ENCODE results near the gene NME7.

The NME7 gene

DNA sequence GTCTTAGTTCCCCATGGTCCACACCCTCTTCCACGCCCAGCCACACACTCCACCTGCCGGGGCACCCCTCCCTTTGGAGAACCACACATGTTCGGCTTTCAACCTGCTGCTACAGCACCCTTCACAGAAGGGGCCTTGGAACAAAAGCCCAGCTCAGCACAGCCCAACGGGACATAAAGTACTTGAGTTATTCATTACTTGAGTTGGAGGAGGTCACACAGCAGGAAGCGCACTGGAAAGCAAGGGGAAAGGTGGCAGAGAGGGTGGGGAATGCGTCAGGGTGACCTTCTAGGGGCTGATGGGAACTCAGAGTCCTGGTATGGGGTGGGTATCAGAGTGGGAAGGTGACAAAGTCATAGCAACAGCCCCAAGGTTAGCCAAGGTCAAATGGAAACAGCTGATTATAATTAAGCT, 264.1 kb downstream of the NME7 start:
- no peak for DNase-seq

DNA sequence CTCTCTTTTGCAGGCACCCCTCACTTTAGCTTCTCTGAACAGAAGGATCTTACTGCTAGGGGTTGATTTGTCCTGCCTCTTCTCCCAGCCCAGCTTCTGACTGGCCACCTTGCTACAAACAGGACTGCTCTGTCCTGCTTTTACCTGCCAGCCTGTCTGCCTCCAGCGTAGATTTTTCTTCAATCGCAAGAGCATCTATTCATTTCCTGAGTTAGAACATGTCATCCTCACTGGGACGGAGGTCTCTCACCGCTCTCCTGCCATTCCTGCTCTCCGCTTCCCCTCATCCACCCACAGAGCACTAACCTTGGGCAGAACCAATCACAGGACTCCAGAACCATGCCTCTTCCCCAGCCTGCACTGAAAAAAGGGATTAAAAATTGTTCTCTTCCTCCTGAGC, 264.6 kb downstream of the NME7 start:
- DNase-seq, result no peak

DNA sequence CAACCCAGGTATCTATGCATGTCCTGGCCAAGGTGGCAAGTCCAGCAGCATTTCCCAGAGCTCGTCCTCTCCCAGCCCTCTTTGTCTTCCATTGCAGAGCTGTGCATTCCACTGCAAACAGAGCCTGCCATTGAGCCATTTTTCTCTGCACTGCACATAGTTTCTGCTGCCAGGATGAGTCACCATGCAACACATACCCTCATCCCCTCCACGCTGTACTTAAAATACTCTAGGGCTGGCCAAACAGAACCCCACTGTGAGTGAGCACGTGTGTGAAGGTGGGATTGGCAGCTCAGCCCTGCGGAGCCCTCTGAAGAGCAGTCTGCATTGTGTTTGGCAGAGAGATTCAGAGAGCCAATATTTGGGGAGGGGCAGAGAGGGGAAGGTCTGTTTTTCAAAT, 265.0 kb downstream of the NME7 start:
- no peak for DNase-seq

DNA sequence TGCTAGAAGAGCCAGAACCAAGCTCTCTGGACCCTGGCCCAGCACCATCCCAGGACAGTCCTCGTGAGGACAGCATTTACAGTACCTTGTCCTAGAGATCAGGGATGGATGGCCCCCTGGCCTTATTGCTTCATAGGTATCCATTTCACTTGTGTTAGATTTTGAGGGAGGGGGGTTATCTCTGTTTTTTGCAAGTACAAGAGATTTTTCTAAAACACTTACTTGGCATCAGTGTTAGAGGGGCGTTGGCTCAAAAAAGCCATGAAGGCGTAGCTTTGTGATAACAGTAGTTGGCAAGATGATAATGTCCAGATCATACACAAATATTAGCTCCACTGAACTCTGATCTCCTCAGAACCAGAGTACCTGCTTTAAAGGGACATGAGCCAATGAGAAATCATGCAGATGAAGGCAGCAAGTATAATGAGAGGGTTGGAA, 266.9 kb downstream of the NME7 start:
- no peak for DNase-seq

DNA sequence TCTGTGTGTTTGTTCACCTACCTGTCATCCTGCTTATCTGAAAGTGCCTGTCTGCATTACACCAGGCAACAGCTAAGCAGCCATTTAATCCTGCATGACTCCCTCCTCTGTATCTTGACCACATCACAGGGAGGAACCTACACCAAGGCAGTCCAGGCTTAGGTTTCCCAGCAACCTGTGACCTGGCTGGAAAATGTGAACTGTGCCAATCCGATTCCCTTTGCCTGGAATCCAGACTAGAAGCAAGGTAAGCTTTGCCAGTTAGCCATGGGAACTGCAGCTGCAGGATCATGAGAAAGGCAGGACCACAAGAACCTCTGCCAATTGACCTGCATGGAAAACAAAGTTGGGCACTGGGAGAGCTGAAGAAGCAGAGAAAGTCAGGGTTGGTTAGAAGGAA, 267.4 kb downstream of the NME7 start:
- DNase-seq, result no peak

DNA sequence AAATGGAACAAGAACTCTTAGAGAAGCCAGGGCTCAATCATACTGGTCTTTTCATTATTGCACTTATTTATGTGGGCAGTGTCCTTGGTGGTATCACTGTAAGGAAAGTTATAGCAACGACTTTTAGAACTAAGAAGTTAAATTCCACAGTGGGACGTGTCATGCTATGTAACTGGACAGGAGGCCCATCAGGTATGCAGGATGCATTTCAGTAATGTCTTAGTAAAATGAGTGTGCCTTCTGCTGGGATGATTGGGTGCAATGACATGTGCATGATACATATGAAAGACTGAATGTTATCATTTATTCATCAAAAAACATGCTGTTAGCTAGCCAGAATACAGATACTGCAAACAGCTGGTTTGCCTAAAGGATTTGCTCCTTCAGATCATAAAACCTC, 268.0 kb downstream of the NME7 start:
- DNase-seq, result no peak

DNA sequence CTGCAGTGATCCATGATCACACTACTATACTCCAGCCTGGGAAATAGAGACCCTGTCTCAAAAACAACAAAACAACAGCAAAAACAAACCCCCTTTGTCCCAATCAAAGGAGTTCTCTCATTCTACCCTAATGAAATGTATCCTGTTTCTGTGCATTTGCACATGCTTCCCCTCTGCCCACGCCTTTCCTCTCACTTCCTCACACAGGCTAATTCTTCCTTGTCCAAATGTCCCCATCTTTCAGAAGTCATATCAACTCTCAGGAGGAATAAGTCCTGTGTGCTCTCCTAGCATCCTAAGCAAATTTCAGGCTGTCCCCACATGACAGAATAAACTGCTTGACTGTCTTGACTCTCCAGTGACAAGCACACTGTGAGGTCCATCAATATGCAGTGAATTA, 269.2 kb downstream of the NME7 start:
- DNase-seq, result no peak

DNA sequence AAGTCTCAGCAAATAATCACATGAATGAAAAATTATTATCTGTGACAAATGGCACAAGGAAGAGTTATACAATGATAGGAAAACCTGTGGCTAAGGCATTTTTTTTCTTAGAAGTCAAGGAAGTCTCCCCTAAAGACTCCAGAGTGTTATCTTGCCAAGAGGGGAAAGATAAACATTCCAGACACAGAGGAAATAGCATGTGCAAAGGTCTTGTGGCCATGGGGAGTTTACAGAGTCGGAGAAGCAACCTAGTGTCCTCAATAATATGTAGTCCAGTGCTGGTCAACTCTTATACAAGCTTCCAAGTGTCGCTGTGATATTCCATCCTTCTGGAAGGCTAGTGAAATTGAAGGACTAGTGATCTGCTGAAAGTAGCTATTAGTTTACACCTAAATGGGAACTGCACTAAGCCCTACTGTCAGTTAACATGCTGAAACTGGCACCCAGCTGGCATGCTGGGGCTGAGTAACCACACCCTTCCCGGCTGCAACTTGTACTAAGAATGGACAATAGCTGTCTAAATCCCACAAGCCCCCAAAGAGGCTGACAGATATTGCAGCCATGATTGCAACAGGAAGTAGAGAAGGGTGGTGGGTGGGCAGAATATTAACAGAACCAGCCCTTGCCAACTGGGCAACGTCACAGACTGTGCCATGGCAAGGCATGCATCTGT, 272.6 kb downstream of the NME7 start:
- DNase-seq, result no peak

DNA sequence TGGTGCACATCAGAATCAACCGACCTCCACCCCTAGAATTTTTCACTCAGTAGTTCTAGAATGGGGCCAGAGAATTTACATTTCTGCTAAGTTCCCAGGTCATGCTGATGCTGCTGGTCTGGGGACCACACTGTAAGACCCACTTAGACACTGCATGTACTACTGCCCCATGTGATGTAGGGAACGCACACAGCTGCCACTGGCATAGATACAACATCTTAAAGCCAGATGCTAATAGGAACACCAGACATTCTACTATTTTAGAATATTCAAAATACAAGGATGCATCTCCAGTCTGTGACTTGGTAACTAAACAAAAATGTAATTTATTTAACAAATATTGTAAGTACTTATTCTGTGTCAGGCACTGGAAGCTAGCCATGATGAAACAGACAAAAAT, 275.2 kb downstream of the NME7 start:
- DNase-seq, result no peak

DNA sequence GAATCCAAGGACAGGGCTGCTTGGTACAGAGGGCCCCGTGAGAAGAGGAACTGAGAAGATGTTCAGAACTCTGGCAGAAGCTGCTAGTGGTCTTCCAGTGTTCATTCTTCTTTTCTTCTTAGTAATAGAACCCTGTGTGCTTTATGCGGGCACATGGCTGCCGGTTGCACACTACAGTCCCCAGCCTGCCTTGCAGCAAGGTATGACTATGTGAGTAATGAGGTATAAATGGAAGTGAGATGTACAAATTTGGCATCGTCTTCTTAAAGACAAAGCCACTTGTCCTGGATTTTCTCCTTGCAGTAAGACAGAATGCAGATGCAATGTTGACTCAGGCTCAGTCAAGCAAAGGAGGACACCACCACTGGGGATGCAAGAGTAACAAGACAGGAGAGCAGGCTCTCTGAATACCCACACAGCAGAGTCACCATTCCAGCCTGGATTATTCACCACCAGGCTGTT, 276.1 kb downstream of the NME7 start:
- DNase-seq, result no peak

DNA sequence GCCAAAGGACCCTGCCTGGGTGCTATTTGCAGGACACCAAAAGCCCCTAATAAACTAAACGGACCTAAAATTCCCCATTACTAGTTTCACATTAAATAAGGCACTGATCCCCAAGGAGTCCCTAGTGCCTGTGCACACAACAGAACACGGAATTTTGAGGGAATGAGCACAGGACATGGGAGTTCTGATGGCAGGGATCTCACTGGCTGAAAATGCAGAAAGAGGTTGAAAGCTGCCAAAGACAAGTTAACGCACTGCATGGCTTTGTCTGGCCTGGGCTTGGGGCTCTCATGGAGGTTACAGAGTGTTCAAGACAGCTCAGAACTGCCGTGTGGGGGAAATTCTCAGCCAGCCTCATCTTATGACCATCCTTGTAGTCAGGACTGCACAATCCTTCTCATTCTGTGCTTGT, 276.7 kb downstream of the NME7 start:
- no peak for DNase-seq

DNA sequence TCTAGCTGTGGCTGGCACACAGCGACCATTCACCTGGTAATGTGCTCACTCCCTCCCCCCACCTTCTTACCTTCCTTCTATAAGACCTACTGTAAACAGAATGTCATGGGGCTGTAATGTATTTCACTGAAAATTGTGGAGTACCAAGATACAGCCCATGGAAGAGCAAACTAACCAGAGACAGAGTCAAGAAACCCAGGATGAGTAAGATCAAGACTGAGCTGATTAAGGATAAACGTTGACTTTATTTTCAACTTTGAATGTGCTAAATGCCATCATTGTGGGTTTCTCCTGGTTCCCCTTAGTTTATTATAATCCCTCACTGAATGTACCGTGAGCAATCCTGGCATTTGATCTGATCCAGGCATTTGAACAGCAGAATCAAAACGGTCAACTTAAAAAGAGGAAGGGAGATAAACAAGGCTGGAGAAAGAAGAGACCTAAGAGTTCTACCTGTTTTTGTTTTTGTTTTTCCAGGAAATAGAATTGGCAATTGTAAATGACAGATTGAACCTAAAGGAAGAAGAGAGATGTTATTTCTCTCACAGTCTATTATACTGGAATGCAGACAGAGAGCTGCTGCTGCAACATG, 277.2 kb downstream of the NME7 start:
- no peak for DNase-seq

DNA sequence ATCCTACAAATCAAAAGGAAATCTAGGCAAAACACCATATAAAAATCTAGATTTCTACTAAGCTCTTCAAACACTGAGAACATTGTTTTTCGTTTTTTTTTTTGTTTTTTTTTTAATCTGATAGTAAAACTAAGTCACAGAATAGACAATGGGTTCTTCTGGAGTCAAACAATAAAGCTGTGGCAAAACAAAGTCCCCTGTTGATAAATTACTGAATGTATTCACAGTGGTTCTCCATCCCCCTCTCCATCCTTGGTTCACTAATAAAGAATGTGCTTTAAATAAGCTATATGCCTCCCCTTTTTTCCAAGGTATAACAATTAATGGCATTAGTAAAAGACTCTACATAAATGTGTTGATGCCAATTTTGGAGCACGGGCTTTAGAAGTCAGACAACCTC, 277.8 kb downstream of the NME7 start:
- DNase-seq, result no peak

DNA sequence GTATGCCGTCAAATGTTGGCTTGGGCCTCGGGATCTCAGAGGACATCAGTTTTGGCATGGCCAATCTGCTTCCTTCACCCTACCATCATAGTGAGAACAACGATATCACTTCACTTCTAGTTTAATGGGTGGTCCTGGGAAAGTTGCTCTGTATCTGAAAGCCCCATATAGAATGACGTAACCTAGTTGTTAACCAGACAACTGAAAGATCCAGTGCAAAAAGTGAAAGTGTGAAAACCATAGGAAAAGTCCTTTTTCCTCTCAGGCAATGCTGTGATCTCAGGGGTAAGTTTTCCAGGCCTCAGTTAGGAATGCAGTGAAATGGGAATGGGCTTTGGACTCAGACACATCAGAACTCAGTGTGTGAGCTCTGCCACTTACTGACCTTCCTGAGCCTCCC, 279.7 kb downstream of the NME7 start:
- no peak for DNase-seq

DNA sequence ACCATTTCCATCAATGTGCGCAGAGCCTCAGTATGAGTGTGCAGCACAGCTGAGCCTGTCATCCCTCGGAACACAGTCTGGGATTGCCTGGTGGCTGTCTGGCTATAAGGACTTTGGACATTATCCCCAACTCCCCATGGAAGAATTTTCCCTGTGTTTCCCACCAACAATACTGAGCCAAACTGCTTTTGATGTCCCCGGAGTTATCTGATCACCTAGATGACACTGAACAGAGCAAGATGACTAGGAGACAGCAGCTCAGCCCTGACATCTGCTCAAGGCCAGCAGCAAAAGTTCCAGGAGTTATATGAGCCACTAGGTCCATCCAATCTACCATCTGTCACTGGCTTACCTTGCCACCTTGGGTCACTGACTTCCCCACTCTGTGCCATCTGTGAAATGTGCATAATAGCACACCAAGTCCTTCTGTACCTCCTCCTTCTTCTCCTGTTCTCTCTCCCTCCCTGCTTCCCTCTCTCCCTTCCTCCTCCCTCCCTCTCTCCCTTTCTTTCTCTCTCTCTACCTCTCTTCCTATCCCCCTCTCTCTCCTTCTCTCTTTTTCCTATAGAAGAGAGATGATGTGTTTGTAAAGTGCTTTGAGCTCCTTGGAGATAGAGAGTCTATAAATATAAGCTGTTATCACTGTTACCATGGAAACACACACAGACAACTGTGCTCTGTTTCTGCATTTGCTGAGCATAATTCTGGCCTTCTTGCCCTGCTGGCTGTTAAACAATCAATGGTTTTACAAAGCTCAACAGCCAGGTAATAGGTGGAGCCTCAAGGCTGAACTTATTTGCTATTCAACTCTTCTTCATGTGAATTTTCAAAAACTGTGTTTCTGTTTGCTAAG, 280.8 kb downstream of the NME7 start:
- DNase-seq, result no peak

DNA sequence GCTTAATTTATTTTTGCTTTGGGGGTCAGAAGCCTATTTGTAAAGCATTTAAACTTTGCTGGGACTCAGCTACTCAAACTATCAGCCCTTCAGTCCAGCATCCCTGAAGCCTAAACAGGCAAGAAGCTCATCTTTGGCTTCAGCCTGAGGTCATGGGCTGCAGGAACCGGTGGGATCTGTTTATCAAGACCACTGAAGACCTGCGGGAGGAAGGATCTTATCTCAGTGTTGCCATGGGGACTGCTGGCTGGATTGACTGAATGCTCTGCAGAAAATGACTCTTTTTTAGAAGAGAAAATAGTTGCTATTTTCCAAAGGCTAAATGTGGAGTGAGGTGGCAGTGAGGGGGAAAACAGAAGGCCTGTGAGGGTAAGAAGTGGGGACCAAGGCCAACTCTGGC, 281.7 kb downstream of the NME7 start:
- no peak for DNase-seq

Measured in activated naive CD4-positive, alpha-beta T cell (primary cell).